ENCODE measurements around the gene DPP6.

GRCh38 chr7:154937837-154938236 lies 885.6 kb downstream of the DPP6 start:
- TF ChIP-seq CTCF (conservative IDR thresholded peaks at IDR 0.05; ENCODE audit: low read depth, low read length) (no peak), EZH2 (IDR thresholded peaks at IDR 0.05; ENCODE audit: borderline replicate concordance, low read depth, low read length, poor library complexity, severe bottlenecking) (no peak)

Measured in A673 (cell line).